Chondrocyte (in vitro differentiated cells): Measurements from ENCODE around the gene MORC2. TPM values are rescaled to one million over a fixed set of nuclear protein-coding genes. Genes with fewer than 3 reads are reported as not detected.

ENCODE experiments used
- DNase-seq: peaks from one replicate; pipeline ENCODE4 v3.0.0; 2021; ENCODE audit warnings: mixed read lengths, low spot score
- H3K27ac Mint-ChIP-seq: one replicate; pipeline ENCODE4 v1.8.0; 2021; ENCODE audit warnings: mild to moderate bottlenecking, moderate library complexity, mixed read lengths; ENCODE audit not compliant: unreplicated experiment
- H3K27me3 Mint-ChIP-seq: 2 replicates; pipeline ENCODE4 v1.8.0; 2021; ENCODE audit warnings: low read depth, mixed read lengths
- H3K36me3 Mint-ChIP-seq: 2 replicates; pipeline ENCODE4 v1.8.0; 2021; ENCODE audit warnings: low read depth, mixed read lengths
- H3K4me1 Mint-ChIP-seq: 2 replicates; pipeline ENCODE4 v1.8.0; 2021; ENCODE audit warnings: low read depth, mild to moderate bottlenecking, mixed read lengths
- H3K4me3 Mint-ChIP-seq: one replicate; pipeline ENCODE4 v1.8.0; 2021; ENCODE audit warnings: mild to moderate bottlenecking, moderate library complexity, mixed read lengths; ENCODE audit not compliant: unreplicated experiment
- H3K9me3 Mint-ChIP-seq: 2 replicates; pipeline ENCODE4 v1.8.0; 2021; ENCODE audit warnings: low read depth, mixed read lengths
- CTCF ChIP-seq: fragments of 200-600 bp; sonication (generic); IDR thresholded peaks from 2 replicates; pipeline ENCODE4 v1.5.0; 2021; ENCODE audit warnings: antibody characterized with exemption, mild to moderate bottlenecking, moderate library complexity
- total RNA-seq: library from RNA; stranded (reverse); gene quantifications from 3 replicates; pipeline ENCODE4 v1.2.1, GENCODE V29; 2021

Gene MORC2
- total RNA-seq, 1 donor from 2014 or later: 29.6 TPM

DNA sequence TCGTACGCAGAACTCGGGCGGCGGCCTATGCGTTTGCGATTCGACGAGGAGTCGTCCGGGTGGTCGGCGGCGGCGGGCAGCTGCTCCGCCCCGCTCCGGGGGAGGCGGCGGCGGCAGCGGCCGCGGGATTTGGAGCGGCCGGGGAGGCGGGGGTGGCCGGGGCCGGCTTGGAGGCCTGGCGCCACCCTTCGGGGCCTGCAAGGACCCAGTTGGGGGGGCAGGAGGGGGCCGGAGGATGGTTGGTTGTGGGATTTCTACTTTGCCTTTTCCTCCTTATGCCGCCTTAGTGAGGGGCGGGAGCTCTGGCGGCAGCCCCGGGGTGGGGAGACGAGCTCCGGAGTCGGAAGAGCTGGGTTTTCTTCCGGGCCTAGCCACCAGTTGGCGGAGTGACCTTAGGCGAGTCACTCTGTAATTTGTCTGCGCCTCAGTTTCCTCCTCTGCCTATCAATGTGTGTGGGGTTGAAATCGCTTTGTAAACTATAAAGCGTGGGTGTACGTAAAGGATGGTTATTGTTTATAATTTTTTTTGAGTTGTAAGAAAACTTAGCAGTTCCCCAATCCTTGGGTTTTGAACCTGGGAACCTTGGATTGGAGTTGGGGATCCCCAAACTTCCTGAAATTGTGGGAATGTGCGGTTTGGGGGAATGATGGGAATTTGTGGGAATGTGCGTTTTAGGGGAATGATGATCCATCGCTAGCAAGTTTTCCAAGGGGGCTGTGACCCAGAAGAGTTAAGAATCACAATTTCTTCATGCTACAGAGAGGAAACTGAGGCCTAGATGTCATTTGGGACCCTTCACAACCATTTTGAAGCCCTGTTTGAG, 1.2 kb upstream of the MORC2 start:
- Mint-ChIP-seq H3K27ac (peak overlapping the region; percentile 93), H3K4me1 (peaks cover 57% of the 10 kb centered on the region), H3K9me3 (peaks cover 33% of the 10 kb centered on the region), H3K4me3 (peak overlapping the region; percentile 92), H3K36me3 (peaks cover 41% of the 10 kb centered on the region), H3K27me3 (no peaks in the 10 kb centered on the region)
- TF ChIP-seq CTCF: peak; percentile 50
- no peak for DNase-seq

DNA sequence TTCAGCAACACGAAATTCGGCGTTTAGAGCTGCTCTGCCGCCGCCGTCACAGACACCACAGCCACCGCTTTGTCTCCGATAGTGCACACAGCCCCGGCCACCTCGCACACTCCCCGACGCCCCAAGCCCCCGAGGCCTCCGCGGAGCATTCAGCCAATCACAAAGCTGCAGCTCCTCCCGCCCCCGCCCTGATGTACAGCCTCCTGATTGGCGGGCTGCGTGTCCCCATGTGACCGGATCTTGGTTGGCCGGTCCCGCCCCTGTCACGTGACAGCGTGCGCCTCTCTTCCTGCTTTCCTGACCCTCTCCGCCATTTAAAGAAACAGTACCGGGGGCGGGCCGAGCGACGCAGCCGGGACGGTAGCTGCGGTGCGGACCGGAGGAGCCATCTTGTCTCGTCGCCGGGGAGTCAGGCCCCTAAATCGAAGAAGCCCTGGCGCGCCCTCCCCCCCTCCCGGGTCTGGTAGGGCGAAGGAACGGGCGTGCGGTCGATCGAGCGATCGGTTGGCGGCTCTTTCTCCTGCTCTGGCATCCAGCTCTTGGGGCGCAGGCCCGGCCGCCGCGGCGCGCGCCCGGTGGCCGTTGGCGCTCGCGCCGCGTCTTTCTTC, 454 bp upstream of the MORC2 start, which contains the start of gene TUG1:
TUG1 (plus strand) TSS at position 342 of the 608 bp plus-strand sequence.
- TF ChIP-seq CTCF: no peak
- Mint-ChIP-seq H3K9me3 (peaks cover 27% of the 10 kb centered on the region), H3K27me3 (no peaks in the 10 kb centered on the region), H3K27ac (peak within 1 kb of the TSS; percentile 99), H3K4me3 (peak within 1 kb of the TSS; percentile 92), H3K36me3 (peaks cover 34% of the 10 kb centered on the region), H3K4me1 (peaks cover 64% of the 10 kb centered on the region)
- peak; percentile 99 for DNase-seq

DNA sequence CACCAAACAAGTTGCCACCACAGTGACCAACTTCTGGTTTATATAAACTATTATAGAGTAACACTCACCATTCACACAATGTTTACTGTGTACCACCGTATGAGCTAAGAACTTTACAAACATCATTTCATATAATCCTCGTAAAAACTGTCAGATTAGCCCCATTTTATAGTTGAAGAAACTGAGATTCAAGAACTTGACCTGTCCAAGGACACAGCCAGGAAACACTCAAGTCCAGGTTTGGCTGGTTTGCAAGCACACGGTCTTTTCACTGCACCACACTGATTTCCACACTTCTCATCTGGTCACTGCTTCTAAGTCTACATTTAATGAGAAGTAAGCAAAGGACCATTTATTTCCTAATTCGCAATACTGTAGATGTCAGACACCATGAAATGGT, 3.7 kb downstream of the MORC2 start:
- Mint-ChIP-seq H3K9me3 (peaks cover 10% of the 10 kb centered on the region), H3K4me1 (peaks cover 45% of the 10 kb centered on the region), H3K36me3 (peaks cover 10% of the 10 kb centered on the region), H3K27me3 (no peaks in the 10 kb centered on the region), H3K27ac (no peak overlapping the region), H3K4me3 (no peak overlapping the region)
- TF ChIP-seq CTCF: no peak
- no peak for DNase-seq

- DNase-seq: no peak
- TF ChIP-seq CTCF: no peak
- Mint-ChIP-seq H3K4me1 (peaks cover 10% of the 10 kb centered on the region), H3K36me3 (peaks cover 18% of the 10 kb centered on the region), H3K9me3 (no peaks in the 10 kb centered on the region), H3K4me3 (no peak overlapping the region), H3K27me3 (no peaks in the 10 kb centered on the region), H3K27ac (no peak overlapping the region)
Observed at GRCh38 chr22:30955153-30955552, 13.4 kb downstream of the MORC2 start.

- no peak for TF ChIP-seq CTCF
- H3K4me3 Mint-ChIP-seq: no peak overlapping the region
- peaks cover 18% of the 10 kb centered on the region for H3K4me1 Mint-ChIP-seq
- H3K9me3 Mint-ChIP-seq: no peaks in the 10 kb centered on the region
- peaks cover 24% of the 10 kb centered on the region for H3K36me3 Mint-ChIP-seq
- no peak overlapping the region for H3K27ac Mint-ChIP-seq
- H3K27me3 Mint-ChIP-seq: no peaks in the 10 kb centered on the region
- no peak for DNase-seq
Observed at GRCh38 chr22:30953206-30953605, 15.4 kb downstream of the MORC2 start.
